CD14-positive monocyte (primary cell): ENCODE measurements around the gene CEP83. TPM values are rescaled to one million over a fixed set of nuclear protein-coding genes. Genes with fewer than 3 reads are reported as not detected.

ENCODE experiments used
- DNase-seq, 3 donors: peaks; one replicate each; pipeline ENCODE4 v3.0.0-alpha.2; 2011 to 2022
- H2AFZ ChIP-seq: 2 replicates; pipeline ENCODE4 v1.6.0; 2012; ENCODE audit warnings: mild to moderate bottlenecking, low read depth, low read length, inconsistent platforms; ENCODE audit not compliant: insufficient read depth, poor library complexity, severe bottlenecking
- H3K27ac ChIP-seq, 2 donors: 1 replicate in 1 of 2; 2 replicates in 1 of 2; pipeline ENCODE4 v1.5.1; 2012 to 2013; ENCODE audit warnings: low read length in 2 of 2, control low read depth in 1 of 2, inconsistent platforms in 1 of 2, low read depth in 1 of 2, mild to moderate bottlenecking in 1 of 2
- H3K27me3 ChIP-seq, 2 donors: one replicate each; pipeline versions ENCODE4 v1.6.0 to v1.6.1; 2011 to 2013; ENCODE audit warnings: low read length in 2 of 2; ENCODE audit not compliant: control insufficient read depth in 2 of 2, insufficient read depth in 2 of 2
- H3K36me3 ChIP-seq, 2 donors: replicated peaks in 1 of 2; 1 replicate in 1 of 2; 2 replicates in 1 of 2; pipeline versions ENCODE4 v1.5.1 to v1.6.1; 2012 to 2013; ENCODE audit warnings: low read length in 2 of 2, control low read depth in 1 of 2, inconsistent platforms in 1 of 2, mild to moderate bottlenecking in 1 of 2; ENCODE audit not compliant: insufficient read depth in 2 of 2, control insufficient read depth in 1 of 2
- H3K4me1 ChIP-seq, 2 donors: 1 replicate in 1 of 2; 2 replicates in 1 of 2; pipeline versions ENCODE4 v1.5.1 to v1.6.1; 2012 to 2013; ENCODE audit warnings: low read length in 2 of 2, control low read depth in 1 of 2, inconsistent platforms in 1 of 2, mild to moderate bottlenecking in 1 of 2, moderate library complexity in 1 of 2; ENCODE audit not compliant: insufficient read depth in 2 of 2, control insufficient read depth in 1 of 2
- H3K4me2 ChIP-seq: replicated peaks from 2 replicates; pipeline ENCODE3; 2012; ENCODE audit warnings: low read length, moderate library complexity, mild to moderate bottlenecking; ENCODE audit not compliant: poor library complexity, severe bottlenecking; ENCODE audit errors: extremely low read depth
- H3K4me3 ChIP-seq, 3 experiments: fragments of 200-600 bp in 1 of 3; sonication (generic) in 1 of 3; replicated peaks in 1 of 3; 1 replicate in 2 of 3; 2 replicates in 1 of 3; pipeline ENCODE4 v1.5.1; 2011 to 2013; ENCODE audit warnings: low read length in 3 of 3, mild to moderate bottlenecking in 3 of 3, control low read depth in 2 of 3, low read depth in 2 of 3, inconsistent platforms in 1 of 3, moderate library complexity in 1 of 3
- H3K79me2 ChIP-seq: 2 replicates; pipeline ENCODE4 v1.6.0; 2012; ENCODE audit warnings: mild to moderate bottlenecking, control low read depth, inconsistent platforms, low read length, moderate library complexity; ENCODE audit not compliant: insufficient read depth
- H3K9ac ChIP-seq: 2 replicates; pipeline ENCODE4 v1.6.0; 2017; ENCODE audit warnings: low read length, mild to moderate bottlenecking; ENCODE audit not compliant: insufficient read depth, poor library complexity, severe bottlenecking
- H3K9me3 ChIP-seq, 2 donors: replicated peaks in 1 of 2; 1 replicate in 1 of 2; 2 replicates in 1 of 2; pipeline versions ENCODE4 v1.5.1 to v1.6.1; 2012 to 2013; ENCODE audit warnings: low read length in 2 of 2, control low read depth in 1 of 2; ENCODE audit not compliant: control insufficient read depth in 1 of 2, insufficient read depth in 1 of 2
- H4K20me1 ChIP-seq: 2 replicates; pipeline ENCODE4 v1.6.0; 2012; ENCODE audit warnings: mild to moderate bottlenecking, low read length, control low read depth, moderate library complexity; ENCODE audit not compliant: insufficient read depth
- H3K27ac Mint-ChIP-seq, 7 donors: one replicate each; pipeline ENCODE4 v1.8.0; 2020; ENCODE audit warnings: mild to moderate bottlenecking in 7 of 7, mixed read lengths in 7 of 7, moderate library complexity in 6 of 7, inconsistent platforms in 2 of 7
- H3K27me3 Mint-ChIP-seq, 3 donors: one replicate each; pipeline ENCODE4 v1.8.0; 2021 to 2022; ENCODE audit warnings: low read depth in 3 of 3, mild to moderate bottlenecking in 3 of 3, mixed read lengths in 3 of 3, moderate library complexity in 3 of 3, inconsistent platforms in 1 of 3
- H3K36me3 Mint-ChIP-seq, 2 donors: one replicate each; pipeline ENCODE4 v1.8.0; 2020; ENCODE audit warnings: mixed read lengths in 2 of 2, inconsistent platforms in 1 of 2, mild to moderate bottlenecking in 1 of 2
- H3K4me1 Mint-ChIP-seq: one replicate; pipeline ENCODE4 v1.8.0; 2020; ENCODE audit warnings: mild to moderate bottlenecking, mixed read lengths
- H3K4me3 Mint-ChIP-seq, 2 donors: one replicate each; pipeline ENCODE4 v1.8.0; 2020; ENCODE audit warnings: mild to moderate bottlenecking in 2 of 2, mixed read lengths in 2 of 2, moderate library complexity in 1 of 2
- H3K9me3 Mint-ChIP-seq, 7 donors: one replicate each; pipeline ENCODE4 v1.8.0; 2020 to 2022; ENCODE audit warnings: mixed read lengths in 7 of 7, mild to moderate bottlenecking in 6 of 7, moderate library complexity in 6 of 7, inconsistent platforms in 2 of 7
- WGBS: methylation state at CpG from one replicate; pipeline ENCODE4 v1.1.5; 2013; ENCODE audit warnings: missing lambda C conversion rate; ENCODE audit not compliant: insufficient coverage; 5-methylcytosine and 5-hydroxymethylcytosine counted together
- intact Hi-C, 2 donors: fragments of 100-400 bp; cut with micrococcal nuclease; formaldehyde crosslinking; loops; one replicate each; pipeline versions ENCODE4 v1.15.0 to v1.15.1; 2023
- polyA plus RNA-seq, 3 donors: library from polyadenylated mRNA; depleted of rRNA in 1 of 3; unstranded in 2 of 3; stranded (reverse) in 1 of 3; fragments of 300-500 nt in 2 of 3; fragments of >200 nt in 1 of 3; fragmentation: Illumina TruSeq in 2 of 3; gene quantifications; 1 replicate in 2 of 3; 2 replicates in 1 of 3; pipeline ENCODE4 v1.2.3, GENCODE V29; 2012 to 2021
- TF ChIP-seq, protein P1 (sequence below): fragments of 200-600 bp; IDR thresholded peaks from one replicate; pipeline ENCODE4 v1.8.0; 2022; ENCODE audit warnings: antibody characterized with exemption, mild to moderate bottlenecking

CEP83 gene
- polyA plus RNA-seq, 3 donors: 0.73 to 3.1 (median 1.0) TPM

DNA sequence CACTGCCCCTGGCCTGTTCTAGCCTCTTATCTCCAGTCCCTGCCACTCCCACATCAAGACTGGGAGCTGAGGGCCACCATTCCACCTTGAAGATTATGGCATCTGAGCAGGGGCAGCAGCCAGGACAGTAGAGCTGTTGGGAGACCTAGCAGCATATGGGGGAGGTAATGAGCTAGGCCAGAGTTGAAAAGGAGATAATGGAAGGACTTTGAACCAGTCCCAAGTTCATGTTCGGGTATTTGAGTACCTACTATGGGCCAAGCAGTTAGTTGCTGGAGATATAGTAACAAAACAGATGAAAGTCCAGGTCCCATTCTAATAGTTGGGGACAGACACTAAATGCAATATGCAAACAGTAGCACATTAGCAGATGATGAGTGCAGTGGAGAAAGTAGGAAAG is 159.8 kb downstream of the CEP83 start:
- Mint-ChIP-seq H3K4me1 (no peaks in the 10 kb centered on the region), H3K27me3 (no peaks in the 10 kb centered on the region), H3K9me3 (no peaks in the 10 kb centered on the region), H3K36me3 (peaks cover 86 to 95% of the 10 kb centered on the region in 2 donors), H3K4me3 (no peak overlapping the region), H3K27ac (peak overlapping the region in 2 of 7 donors; percentile 25 to 37)
- Histone ChIP-seq H3K4me1 (no peaks in the 10 kb centered on the region), H3K27me3 (no peaks in the 10 kb centered on the region), H3K9me3 (no peaks in the 10 kb centered on the region), H3K36me3 (peaks cover 91 to 100% of the 10 kb centered on the region in 2 donors), H3K4me2 (no peak overlapping the region), H2AFZ (no peak overlapping the region), H3K4me3 (no peak overlapping the region), H3K9ac (no peak overlapping the region), H3K79me2 (no peaks in the 10 kb centered on the region), H4K20me1 (no peaks in the 10 kb centered on the region), H3K27ac (peak overlapping the region in 1 of 2 donors; percentile 3)
- intact Hi-C loops: no loop called here
- no peak for DNase-seq
- TF ChIP-seq, protein P1, sequence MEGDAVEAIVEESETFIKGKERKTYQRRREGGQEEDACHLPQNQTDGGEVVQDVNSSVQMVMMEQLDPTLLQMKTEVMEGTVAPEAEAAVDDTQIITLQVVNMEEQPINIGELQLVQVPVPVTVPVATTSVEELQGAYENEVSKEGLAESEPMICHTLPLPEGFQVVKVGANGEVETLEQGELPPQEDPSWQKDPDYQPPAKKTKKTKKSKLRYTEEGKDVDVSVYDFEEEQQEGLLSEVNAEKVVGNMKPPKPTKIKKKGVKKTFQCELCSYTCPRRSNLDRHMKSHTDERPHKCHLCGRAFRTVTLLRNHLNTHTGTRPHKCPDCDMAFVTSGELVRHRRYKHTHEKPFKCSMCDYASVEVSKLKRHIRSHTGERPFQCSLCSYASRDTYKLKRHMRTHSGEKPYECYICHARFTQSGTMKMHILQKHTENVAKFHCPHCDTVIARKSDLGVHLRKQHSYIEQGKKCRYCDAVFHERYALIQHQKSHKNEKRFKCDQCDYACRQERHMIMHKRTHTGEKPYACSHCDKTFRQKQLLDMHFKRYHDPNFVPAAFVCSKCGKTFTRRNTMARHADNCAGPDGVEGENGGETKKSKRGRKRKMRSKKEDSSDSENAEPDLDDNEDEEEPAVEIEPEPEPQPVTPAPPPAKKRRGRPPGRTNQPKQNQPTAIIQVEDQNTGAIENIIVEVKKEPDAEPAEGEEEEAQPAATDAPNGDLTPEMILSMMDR: no peak
- WGBS: 83% methylated on average over 1 of the region's 1 CpG

DNA sequence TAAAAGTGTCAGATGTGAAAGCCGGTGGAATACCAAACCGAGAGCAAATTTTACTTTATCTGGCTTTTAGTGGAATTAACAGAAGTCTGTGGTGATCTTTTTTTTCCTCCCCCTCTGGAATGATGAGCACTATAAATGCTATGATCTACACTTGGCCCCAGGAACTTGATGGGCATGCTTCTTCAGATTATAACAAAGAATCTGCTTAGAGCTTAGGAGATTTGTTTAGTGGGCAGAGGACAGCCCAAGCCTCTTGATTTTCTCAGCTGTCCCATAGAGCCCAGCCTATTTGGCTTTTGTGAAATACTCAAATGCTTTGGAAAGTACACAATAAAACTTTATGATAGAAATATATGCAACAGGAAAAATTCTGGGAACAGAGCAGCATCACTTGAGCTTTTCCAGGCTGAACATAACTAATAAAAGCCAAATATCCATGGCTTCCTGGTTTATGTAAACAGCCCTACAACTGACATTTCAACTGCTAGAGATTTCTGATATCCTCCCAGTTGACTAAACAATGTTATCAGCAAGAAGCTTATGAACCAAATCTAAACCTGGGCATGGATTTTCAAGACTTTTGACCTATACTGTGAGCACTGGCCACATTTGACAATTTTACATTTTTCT is 161.7 kb downstream of the CEP83 start:
- peak overlapping the region in 1 of 7 donors; percentile 24 for H3K27ac Mint-ChIP-seq
- no peak overlapping the region for H3K9ac ChIP-seq

More for the DNA sequence above, 161.7 kb downstream of the CEP83 start:
- H3K4me3 ChIP-seq: no peak overlapping the region
- Mint-ChIP-seq H3K9me3 (no peaks in the 10 kb centered on the region), H3K27me3 (no peaks in the 10 kb centered on the region), H3K4me1 (no peaks in the 10 kb centered on the region), H3K36me3 (peaks cover 88 to 95% of the 10 kb centered on the region in 2 donors), H3K4me3 (no peak overlapping the region)
- TF ChIP-seq, protein P1: no peak
- H3K36me3 ChIP-seq: peaks cover 87 to 100% of the 10 kb centered on the region in 2 donors
- intact Hi-C loops: no loop called here
- no peaks in the 10 kb centered on the region for H3K9me3 ChIP-seq
- H3K79me2 ChIP-seq: no peaks in the 10 kb centered on the region
- H2AFZ ChIP-seq: no peak overlapping the region
- H3K4me1 ChIP-seq: no peaks in the 10 kb centered on the region
- no peaks in the 10 kb centered on the region for H4K20me1 ChIP-seq
- DNase-seq: no peak
- no CpG with 5 or more reads among the region's 2 CpGs for WGBS
- H3K4me2 ChIP-seq: no peak overlapping the region
- no peaks in the 10 kb centered on the region for H3K27me3 ChIP-seq
- H3K27ac ChIP-seq: no peak overlapping the region
